SK-N-SH (cell line): ENCODE measurements around the gene ACIN1. TPM values are rescaled to one million over a fixed set of nuclear protein-coding genes. Genes with fewer than 3 reads are reported as not detected.

Experiments used
- CTCF ChIA-PET: fragments of 300-600, 350-600 bp; formaldehyde crosslinking; extraction: SDS; loops from one replicate; lab custom pipeline; 2021; lab: Yijun Ruan, JAX
- POLR2A ChIA-PET: fragments of 350-600 bp; sonication (Branson Sonifier 250); formaldehyde crosslinking; extraction: SDS; loops from one replicate; lab custom pipeline; 2020; ENCODE audit warnings: antibody characterized with exemption, inconsistent platforms; lab: Yijun Ruan, JAX
- DNase-seq: peaks from one replicate; pipeline ENCODE4 v3.0.0; 2012
- H2AFZ ChIP-seq: fragments of 200-600 bp; sonication (generic); 2 replicates; pipeline ENCODE4 v1.8.1; 2016; ENCODE audit warnings: antibody characterized with exemption, mild to moderate bottlenecking, low read depth
- H3F3A ChIP-seq: fragments of 200-600 bp; sonication (generic); replicated peaks from 2 replicates; pipeline ENCODE3; 2016; ENCODE audit warnings: antibody characterized with exemption, mild to moderate bottlenecking; ENCODE audit not compliant: insufficient read depth
- H3K27ac ChIP-seq, 2 experiments: fragments of 200-500 bp in 1 of 2; fragments of 200-600 bp in 1 of 2; sonication (Bioruptor generic) in 1 of 2; sonication (generic), shearing (Covaris generic) in 1 of 2; 2 replicates each; pipeline versions ENCODE4 v1.5.1 to v1.6.1; 2014 to 2016; ENCODE audit warnings: low read depth in 2 of 2, inconsistent platforms in 1 of 2, low read length in 1 of 2, mild to moderate bottlenecking in 1 of 2, mixed read lengths in 1 of 2
- H3K27me3 ChIP-seq: fragments of 200-600 bp; sonication (generic), shearing (Covaris generic); 2 replicates; pipeline ENCODE4 v1.6.1; 2016; ENCODE audit warnings: mixed run types; ENCODE audit not compliant: insufficient read depth
- H3K36me3 ChIP-seq, 2 experiments: fragments of 200-500 bp in 1 of 2; fragments of 200-600 bp in 1 of 2; sonication (Bioruptor generic) in 1 of 2; sonication (generic) in 1 of 2; replicated peaks in 1 of 2; 2 replicates each; pipeline versions ENCODE3 to v1.5.1; 2014 to 2016; ENCODE audit warnings: low read length in 1 of 2, mild to moderate bottlenecking in 1 of 2; ENCODE audit not compliant: insufficient read depth in 2 of 2, control insufficient read depth in 1 of 2
- H3K4me1 ChIP-seq, 2 experiments: fragments of 200-500 bp in 1 of 2; fragments of 200-600 bp in 1 of 2; sonication (Bioruptor generic) in 1 of 2; sonication (generic), shearing (Covaris generic) in 1 of 2; 2 replicates each; pipeline versions ENCODE4 v1.5.1 to v1.6.1; 2014 to 2016; ENCODE audit warnings: low read depth in 1 of 2, low read length in 1 of 2, mixed run types in 1 of 2; ENCODE audit not compliant: insufficient read depth in 2 of 2, control insufficient read depth in 1 of 2
- H3K4me2 ChIP-seq: fragments of 200-600 bp; sonication (generic), shearing (Covaris generic); 2 replicates; pipeline ENCODE4 v1.6.1; 2017; ENCODE audit warnings: mixed run types
- H3K4me3 ChIP-seq, 2 experiments: fragments of 200-500 bp in 1 of 2; fragments of 200-600 bp in 1 of 2; sonication (Bioruptor generic) in 1 of 2; sonication (generic), shearing (Covaris generic) in 1 of 2; 2 replicates each; pipeline versions ENCODE4 v1.5.1 to v1.8.1; 2014 to 2016; ENCODE audit warnings: low read depth in 2 of 2, inconsistent platforms in 1 of 2, low read length in 1 of 2, mild to moderate bottlenecking in 1 of 2, mixed read lengths in 1 of 2, moderate library complexity in 1 of 2
- H3K79me2 ChIP-seq: fragments of 200-600 bp; sonication (generic); 2 replicates; pipeline ENCODE4 v1.8.1; 2017; ENCODE audit warnings: mild to moderate bottlenecking; ENCODE audit not compliant: insufficient read depth
- H3K9ac ChIP-seq: fragments of 200-600 bp; sonication (generic); 2 replicates; pipeline ENCODE4 v1.6.1; 2017; ENCODE audit warnings: mixed run types
- H3K9me2 ChIP-seq: fragments of 200-600 bp; sonication (generic); 2 replicates; pipeline ENCODE4 v1.6.1; 2017; ENCODE audit warnings: mixed run types
- H3K9me3 ChIP-seq: fragments of 200-600 bp; sonication (generic); 2 replicates; pipeline ENCODE4 v1.6.1; 2017; ENCODE audit warnings: mixed run types, mild to moderate bottlenecking, moderate library complexity
- H4K20me1 ChIP-seq: fragments of 200-600 bp; sonication (generic); 2 replicates; pipeline ENCODE4 v1.6.1; 2017; ENCODE audit warnings: mild to moderate bottlenecking, mixed run types; ENCODE audit not compliant: insufficient read depth
- CHD2 ChIP-seq: fragments of 150-350 bp; IDR thresholded peaks from 2 replicates; pipeline ENCODE4 v1.6.1; 2018; ENCODE audit warnings: low read length; ENCODE audit not compliant: partially characterized antibody
- EZH2phosphoT487 ChIP-seq: fragments of 200-600 bp; sonication (generic); IDR thresholded peaks from 2 replicates; pipeline ENCODE4 v1.6.1; 2017; ENCODE audit warnings: low read depth, mixed run types, mild to moderate bottlenecking, antibody characterized with exemption, moderate library complexity, borderline replicate concordance
- FOXJ3 ChIP-seq: sonication (generic); formaldehyde crosslinking; IDR thresholded peaks from 2 replicates; pipeline ENCODE4 v1.5.1; 2020; ENCODE audit warnings: mild to moderate bottlenecking, missing genetic modification reagents
- FOXM1 ChIP-seq: IDR thresholded peaks from 2 replicates; pipeline ENCODE4 v1.4.0; 2012; ENCODE audit warnings: low read depth, mild to moderate bottlenecking
- GABPA ChIP-seq: IDR thresholded peaks from 2 replicates; pipeline ENCODE4 v1.4.0; 2012; ENCODE audit warnings: low read depth, mild to moderate bottlenecking
- GATA2 ChIP-seq: sonication (generic); formaldehyde crosslinking; IDR thresholded peaks from 2 replicates; pipeline ENCODE4 v1.5.0; 2020; ENCODE audit warnings: mild to moderate bottlenecking, missing genetic modification reagents
- MEF2A ChIP-seq: IDR thresholded peaks from 2 replicates; pipeline ENCODE4 v1.4.0; 2012; ENCODE audit warnings: low read depth, borderline replicate concordance
- MXI1 ChIP-seq: IDR thresholded peaks from 2 replicates; pipeline ENCODE4 v1.6.1; 2012; ENCODE audit warnings: mild to moderate bottlenecking, low read depth, low read length, improper control_type of control experiment
- NFIC ChIP-seq: IDR thresholded peaks from 2 replicates; pipeline ENCODE4 v1.4.0; 2012; ENCODE audit warnings: borderline replicate concordance
- POLR2AphosphoS5 ChIP-seq: IDR thresholded peaks from 2 replicates; pipeline ENCODE4 v1.6.1; 2012; ENCODE audit warnings: low read depth, low read length
- RXRA ChIP-seq: IDR thresholded peaks from 2 replicates; pipeline ENCODE4 v1.4.0; 2012; ENCODE audit warnings: low read depth, mild to moderate bottlenecking, borderline replicate concordance
- SIN3A ChIP-seq: IDR thresholded peaks from 2 replicates; pipeline ENCODE4 v1.6.1; 2012; ENCODE audit warnings: low read depth, mild to moderate bottlenecking, low read length, moderate library complexity, borderline replicate concordance
- TCF12 ChIP-seq: IDR thresholded peaks from 2 replicates; pipeline ENCODE4 v1.4.0; 2012
- TEAD4 ChIP-seq: IDR thresholded peaks from 2 replicates; pipeline ENCODE4 v1.4.0; 2012; ENCODE audit warnings: mild to moderate bottlenecking, borderline replicate concordance; ENCODE audit not compliant: insufficient read depth
- WGBS: methylation state at CpG from one replicate; pipeline ENCODE4 v1.1.6; 2017; ENCODE audit warnings: low lambda C conversion rate; 5-methylcytosine and 5-hydroxymethylcytosine counted together
- polyA plus RNA-seq, 3 experiments: library from polyadenylated mRNA; depleted of rRNA; stranded (reverse); fragments of >200 nt; gene quantifications; 2 replicates each; pipeline ENCODE4 v1.2.3, GENCODE V29; 2012
- TF ChIP-seq, protein P1 (sequence below): IDR thresholded peaks from 2 replicates; pipeline ENCODE4 v1.4.0; 2012; ENCODE audit warnings: low read depth, borderline replicate concordance
- TF ChIP-seq, protein P2 (sequence below): IDR thresholded peaks from 2 replicates; pipeline ENCODE4; 2012
- TF ChIP-seq, protein P3 (sequence below): fragments of 150-350 bp; IDR thresholded peaks from 2 replicates; pipeline ENCODE4 v1.6.1; 2017; ENCODE audit warnings: antibody characterized with exemption, low read length, low read depth, borderline replicate concordance
- TF ChIP-seq, protein P4 (sequence below): fragments of 150-350 bp; IDR thresholded peaks from 2 replicates; pipeline ENCODE4 v1.6.1; 2016; ENCODE audit warnings: mild to moderate bottlenecking, low read depth, low read length
- TF ChIP-seq, protein P5 (sequence below): IDR thresholded peaks from 2 replicates; pipeline ENCODE4 v1.4.0; 2012; ENCODE audit warnings: low read depth, borderline replicate concordance

The ACIN1 gene
- polyA plus RNA-seq, 1 of the 3 experiments (the other 2 are of a cell fraction), result 159 TPM

- Histone ChIP-seq H3K4me3 (no peak overlapping the region), H3K9me2 (no peaks in the 10 kb centered on the region), H4K20me1 (peaks cover 27% of the 10 kb centered on the region), H3K79me2 (peaks cover 88% of the 10 kb centered on the region), H3K9ac (no peak overlapping the region), H3K9me3 (no peaks in the 10 kb centered on the region), H2AFZ (no peak overlapping the region), H3K36me3 (peaks cover 51 to 64% of the 10 kb centered on the region in 2 experiments), H3F3A (peaks cover 11% of the 10 kb centered on the region), H3K4me2 (no peak overlapping the region), H3K27ac (no peak overlapping the region), H3K4me1 (peaks cover 6 to 9% of the 10 kb centered on the region in 2 experiments; a peak in 3 of 4 replicates), H3K27me3 (no peaks in the 10 kb centered on the region)
- TF ChIP-seq MEF2A (no peak), TCF12 (no peak), FOXM1 (no peak), FOXJ3 (CRISPR knock-in tag) (no peak), EZH2phosphoT487 (no peak), POLR2AphosphoS5 (no peak)
- CTCF ChIA-PET, result interaction anchor here (1.4 to 7.5 kb wide), 4 partner anchors 14 to 33 kb away, joined by 4 to 73 read pairs (median 17); no protein-coding TSS in a partner anchor
- WGBS, result 85% methylated on average over 12 of the region's 12 CpGs
- DNase-seq, result no peak
- POLR2A ChIA-PET, result no interaction called here
Observed at GRCh38 chr14:23091294-23092225, 3.4 kb downstream of the ACIN1 start.

GRCh38 chr14:23090254-23090636 lies 4.7 kb downstream of the ACIN1 start:
- Histone ChIP-seq H3K4me2 (no peak overlapping the region), H3K9me3 (no peaks in the 10 kb centered on the region), H3K9me2 (no peaks in the 10 kb centered on the region), H3K27me3 (no peaks in the 10 kb centered on the region), H3F3A (peaks cover 11% of the 10 kb centered on the region)
- POLR2A ChIA-PET, result interaction anchor here (0.6 kb wide), 1 partner anchor 9 kb away, joined by 3 read pairs; no protein-coding TSS in a partner anchor
- no peak for DNase-seq
- no peak for TF ChIP-seq GABPA
- TF ChIP-seq FOXJ3 (CRISPR knock-in tag), result no peak
- TF ChIP-seq MEF2A, result no peak
- TF ChIP-seq SIN3A, result no peak
- no peak for TF ChIP-seq CHD2
- TF ChIP-seq, protein P1, sequence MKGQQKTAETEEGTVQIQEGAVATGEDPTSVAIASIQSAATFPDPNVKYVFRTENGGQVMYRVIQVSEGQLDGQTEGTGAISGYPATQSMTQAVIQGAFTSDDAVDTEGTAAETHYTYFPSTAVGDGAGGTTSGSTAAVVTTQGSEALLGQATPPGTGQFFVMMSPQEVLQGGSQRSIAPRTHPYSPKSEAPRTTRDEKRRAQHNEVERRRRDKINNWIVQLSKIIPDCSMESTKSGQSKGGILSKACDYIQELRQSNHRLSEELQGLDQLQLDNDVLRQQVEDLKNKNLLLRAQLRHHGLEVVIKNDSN, result no peak
- TF ChIP-seq, protein P2, sequence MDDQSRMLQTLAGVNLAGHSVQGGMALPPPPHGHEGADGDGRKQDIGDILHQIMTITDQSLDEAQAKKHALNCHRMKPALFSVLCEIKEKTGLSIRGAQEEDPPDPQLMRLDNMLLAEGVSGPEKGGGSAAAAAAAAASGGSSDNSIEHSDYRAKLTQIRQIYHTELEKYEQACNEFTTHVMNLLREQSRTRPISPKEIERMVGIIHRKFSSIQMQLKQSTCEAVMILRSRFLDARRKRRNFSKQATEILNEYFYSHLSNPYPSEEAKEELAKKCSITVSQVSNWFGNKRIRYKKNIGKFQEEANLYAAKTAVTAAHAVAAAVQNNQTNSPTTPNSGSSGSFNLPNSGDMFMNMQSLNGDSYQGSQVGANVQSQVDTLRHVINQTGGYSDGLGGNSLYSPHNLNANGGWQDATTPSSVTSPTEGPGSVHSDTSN, result no peak
- TF ChIP-seq RXRA, result no peak
- TF ChIP-seq, protein P3, sequence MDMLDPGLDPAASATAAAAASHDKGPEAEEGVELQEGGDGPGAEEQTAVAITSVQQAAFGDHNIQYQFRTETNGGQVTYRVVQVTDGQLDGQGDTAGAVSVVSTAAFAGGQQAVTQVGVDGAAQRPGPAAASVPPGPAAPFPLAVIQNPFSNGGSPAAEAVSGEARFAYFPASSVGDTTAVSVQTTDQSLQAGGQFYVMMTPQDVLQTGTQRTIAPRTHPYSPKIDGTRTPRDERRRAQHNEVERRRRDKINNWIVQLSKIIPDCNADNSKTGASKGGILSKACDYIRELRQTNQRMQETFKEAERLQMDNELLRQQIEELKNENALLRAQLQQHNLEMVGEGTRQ, result no peak
- no peak for TF ChIP-seq TCF12
- no peak for TF ChIP-seq NFIC
- TF ChIP-seq, protein P4, sequence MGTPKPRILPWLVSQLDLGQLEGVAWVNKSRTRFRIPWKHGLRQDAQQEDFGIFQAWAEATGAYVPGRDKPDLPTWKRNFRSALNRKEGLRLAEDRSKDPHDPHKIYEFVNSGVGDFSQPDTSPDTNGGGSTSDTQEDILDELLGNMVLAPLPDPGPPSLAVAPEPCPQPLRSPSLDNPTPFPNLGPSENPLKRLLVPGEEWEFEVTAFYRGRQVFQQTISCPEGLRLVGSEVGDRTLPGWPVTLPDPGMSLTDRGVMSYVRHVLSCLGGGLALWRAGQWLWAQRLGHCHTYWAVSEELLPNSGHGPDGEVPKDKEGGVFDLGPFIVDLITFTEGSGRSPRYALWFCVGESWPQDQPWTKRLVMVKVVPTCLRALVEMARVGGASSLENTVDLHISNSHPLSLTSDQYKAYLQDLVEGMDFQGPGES, result no peak
- no peak for TF ChIP-seq TEAD4
- no peak for TF ChIP-seq MXI1
- TF ChIP-seq, protein P5, sequence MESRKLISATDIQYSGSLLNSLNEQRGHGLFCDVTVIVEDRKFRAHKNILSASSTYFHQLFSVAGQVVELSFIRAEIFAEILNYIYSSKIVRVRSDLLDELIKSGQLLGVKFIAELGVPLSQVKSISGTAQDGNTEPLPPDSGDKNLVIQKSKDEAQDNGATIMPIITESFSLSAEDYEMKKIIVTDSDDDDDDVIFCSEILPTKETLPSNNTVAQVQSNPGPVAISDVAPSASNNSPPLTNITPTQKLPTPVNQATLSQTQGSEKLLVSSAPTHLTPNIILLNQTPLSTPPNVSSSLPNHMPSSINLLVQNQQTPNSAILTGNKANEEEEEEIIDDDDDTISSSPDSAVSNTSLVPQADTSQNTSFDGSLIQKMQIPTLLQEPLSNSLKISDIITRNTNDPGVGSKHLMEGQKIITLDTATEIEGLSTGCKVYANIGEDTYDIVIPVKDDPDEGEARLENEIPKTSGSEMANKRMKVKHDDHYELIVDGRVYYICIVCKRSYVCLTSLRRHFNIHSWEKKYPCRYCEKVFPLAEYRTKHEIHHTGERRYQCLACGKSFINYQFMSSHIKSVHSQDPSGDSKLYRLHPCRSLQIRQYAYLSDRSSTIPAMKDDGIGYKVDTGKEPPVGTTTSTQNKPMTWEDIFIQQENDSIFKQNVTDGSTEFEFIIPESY, result no peak
- TF ChIP-seq GATA2 (CRISPR knock-in tag), result no peak
- TF ChIP-seq, all 33 proteins: peak for 0
- H3K36me3 ChIP-seq, result peaks cover 63 to 75% of the 10 kb centered on the region in 2 experiments
- H2AFZ ChIP-seq, result no peak overlapping the region
- no peak overlapping the region for H3K27ac ChIP-seq
- CTCF ChIA-PET, result interaction anchor here (0.9 to 7.5 kb wide), 9 partner anchors 13 to 104 kb away, joined by 3 to 73 read pairs (median 4); partner anchors contain the start of gene CDH24
- peaks cover 27% of the 10 kb centered on the region for H4K20me1 ChIP-seq
- H3K9ac ChIP-seq, result no peak overlapping the region
- H3K4me3 ChIP-seq, result no peak overlapping the region
- WGBS, result 96% methylated on average over 4 of the region's 4 CpGs
- H3K4me1 ChIP-seq, result peaks cover 4 to 6% of the 10 kb centered on the region in 2 experiments; a peak in 3 of 4 replicates
- peaks cover 87% of the 10 kb centered on the region for H3K79me2 ChIP-seq
